BE2C (cell line): Measurements from ENCODE around the gene CREG2.

ENCODE experiments used
- DNase-seq: peaks from one replicate; pipeline ENCODE4 v3.0.0-alpha.2; 2020
- H3K27me3 ChIP-seq: fragments of 250-450 bp; sonication (Bioruptor Pico); 2 replicates; pipeline ENCODE4 v1.5.1; 2020; ENCODE audit warnings: mild to moderate bottlenecking
- H3K36me3 ChIP-seq: fragments of 250-450 bp; sonication (Bioruptor Pico); 2 replicates; pipeline ENCODE4 v1.5.1; 2020; ENCODE audit warnings: mild to moderate bottlenecking
- H3K4me1 ChIP-seq: fragments of 250-450 bp; sonication (Bioruptor Pico); 2 replicates; pipeline ENCODE4 v1.5.1; 2020
- H3K4me3 ChIP-seq: 2 replicates; pipeline ENCODE4 v1.5.1; 2011; ENCODE audit warnings: low read depth, low read length
- H3K9me3 ChIP-seq: fragments of 250-450 bp; sonication (Bioruptor Pico); 2 replicates; pipeline ENCODE4 v1.5.1; 2020
- CTCF ChIP-seq: IDR thresholded peaks from 2 replicates; pipeline ENCODE4 v1.5.1; 2012; ENCODE audit warnings: mild to moderate bottlenecking, low read depth, low read length

The CREG2 gene

DNA sequence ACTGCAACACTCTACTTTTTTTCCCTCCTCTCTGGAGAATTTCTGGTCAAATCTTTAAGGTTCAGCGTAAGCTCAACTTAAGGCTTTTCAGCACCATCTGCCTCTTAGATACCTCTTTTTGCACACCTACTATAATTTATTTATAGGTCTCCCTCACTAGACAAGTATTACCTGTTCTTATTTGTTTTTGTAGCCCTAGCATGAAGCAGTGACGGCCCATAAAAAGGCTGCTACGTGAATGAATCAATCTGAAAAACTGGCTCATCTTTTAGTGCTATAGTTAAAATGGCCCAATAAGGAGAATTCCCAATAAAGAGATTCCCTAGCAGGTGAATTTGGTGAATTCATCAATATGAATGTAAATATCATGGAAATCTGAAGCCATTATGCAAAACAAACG is 85.3 kb downstream of the CREG2 start:
- no peaks in the 10 kb centered on the region; the same call in 1 of the 2 replicates for H3K4me1 ChIP-seq
- no peak overlapping the region for H3K4me3 ChIP-seq
- H3K27me3 ChIP-seq, result no peaks in the 10 kb centered on the region
- H3K9me3 ChIP-seq, result no peaks in the 10 kb centered on the region
- no peak for DNase-seq
- no peaks in the 10 kb centered on the region; the same call in 1 of the 2 replicates for H3K36me3 ChIP-seq
- no peak for TF ChIP-seq CTCF

DNA sequence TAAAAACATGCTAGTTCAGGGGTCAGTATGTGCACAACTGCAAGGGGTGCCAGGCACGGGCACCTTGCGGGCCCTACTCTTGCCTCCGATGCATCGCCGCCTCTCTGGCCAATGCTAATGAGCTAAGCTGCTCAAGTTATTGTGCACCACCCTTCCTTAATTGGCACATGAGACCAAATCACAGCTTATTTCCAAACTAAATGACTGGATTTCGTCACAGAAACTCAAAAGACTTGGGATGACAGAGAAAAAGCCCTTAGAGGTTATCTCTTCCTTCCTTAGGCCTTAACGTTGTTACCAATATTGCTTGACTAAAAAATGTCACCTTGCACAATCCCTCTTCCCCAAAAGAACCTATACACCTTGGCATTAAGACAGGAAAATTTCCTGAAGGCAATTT is 86.5 kb downstream of the CREG2 start:
- no peak for TF ChIP-seq CTCF
- H3K4me3 ChIP-seq, result no peak overlapping the region
- DNase-seq, result no peak
- no peaks in the 10 kb centered on the region; the same call in 1 of the 2 replicates for H3K36me3 ChIP-seq
- H3K4me1 ChIP-seq, result no peaks in the 10 kb centered on the region
- H3K27me3 ChIP-seq, result no peaks in the 10 kb centered on the region
- no peaks in the 10 kb centered on the region for H3K9me3 ChIP-seq

DNA sequence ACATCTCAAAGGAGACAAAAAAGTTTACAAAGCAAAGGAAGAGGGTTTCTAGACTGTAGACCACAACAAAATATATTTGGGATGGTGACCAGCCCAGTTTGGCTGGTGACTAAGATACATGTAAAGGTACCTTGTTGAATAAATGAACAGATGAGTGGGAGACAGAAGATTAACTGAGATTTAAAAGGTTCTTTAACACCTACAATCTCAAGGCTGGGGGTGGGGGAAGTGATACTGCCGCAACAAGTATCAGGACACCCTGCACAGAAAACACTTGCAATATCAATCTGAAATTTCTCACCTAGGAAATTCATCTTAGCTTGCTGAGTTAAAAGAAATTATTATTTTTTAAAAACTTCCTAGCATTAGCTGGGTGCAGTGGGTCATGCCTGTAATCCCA is 87.1 kb downstream of the CREG2 start:
- no peak for TF ChIP-seq CTCF
- Histone ChIP-seq H3K4me3 (no peak overlapping the region), H3K4me1 (no peaks in the 10 kb centered on the region), H3K27me3 (no peaks in the 10 kb centered on the region), H3K36me3 (no peaks in the 10 kb centered on the region; the same call in 1 of the 2 replicates), H3K9me3 (no peaks in the 10 kb centered on the region)
- no peak for DNase-seq

GRCh38 chr2:101299604-101300003 is 87.7 kb downstream of the CREG2 start:
- H3K36me3 ChIP-seq, result no peaks in the 10 kb centered on the region; the same call in 1 of the 2 replicates
- no peaks in the 10 kb centered on the region for H3K9me3 ChIP-seq
- H3K4me1 ChIP-seq, result no peaks in the 10 kb centered on the region
- no peaks in the 10 kb centered on the region for H3K27me3 ChIP-seq
- no peak for DNase-seq
- no peak for TF ChIP-seq CTCF
- H3K4me3 ChIP-seq, result no peak overlapping the region

DNA sequence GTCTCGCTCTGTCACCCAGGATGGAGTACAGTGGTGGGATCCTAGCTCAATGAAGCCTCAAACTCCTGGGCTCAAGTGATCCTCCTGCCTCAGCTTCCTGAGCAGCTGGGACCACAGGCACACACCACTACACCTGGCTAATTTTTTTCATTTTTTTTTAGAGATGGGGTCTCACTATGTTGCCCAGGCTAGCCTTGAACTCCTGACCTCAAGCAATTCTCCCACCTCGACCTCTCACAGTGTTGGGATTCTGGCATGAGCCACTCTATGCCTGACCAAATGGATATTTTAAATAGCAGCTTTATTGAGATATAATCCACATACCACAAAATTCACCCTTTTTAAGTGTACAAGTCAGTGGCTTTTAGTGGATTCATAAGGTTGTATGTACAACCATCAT is 89.9 kb downstream of the CREG2 start:
- no peaks in the 10 kb centered on the region for H3K27me3 ChIP-seq
- no peaks in the 10 kb centered on the region for H3K9me3 ChIP-seq
- no peaks in the 10 kb centered on the region for H3K36me3 ChIP-seq
- no peak for DNase-seq
- no peaks in the 10 kb centered on the region for H3K4me1 ChIP-seq
- no peak overlapping the region for H3K4me3 ChIP-seq
- TF ChIP-seq CTCF, result no peak

DNA sequence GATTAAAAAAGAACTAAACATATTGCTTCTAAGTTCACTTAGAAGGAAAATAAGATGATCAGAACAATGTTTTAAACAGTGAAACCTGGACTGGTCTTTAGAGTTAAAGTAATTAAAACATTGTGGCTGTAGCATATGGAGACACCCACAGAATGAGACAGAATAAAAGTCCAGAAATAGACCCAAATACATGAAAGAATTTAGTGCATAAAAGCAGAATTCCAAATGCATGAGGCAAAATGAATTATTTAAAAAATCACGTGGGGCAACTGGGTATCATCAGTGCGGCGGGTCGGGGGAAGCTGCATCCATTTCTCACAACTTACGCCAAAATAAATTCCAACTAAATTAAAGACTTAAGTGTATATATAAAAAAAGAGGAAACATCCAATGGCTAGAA is 90.9 kb downstream of the CREG2 start:
- Histone ChIP-seq H3K36me3 (no peaks in the 10 kb centered on the region), H3K4me3 (no peak overlapping the region), H3K27me3 (no peaks in the 10 kb centered on the region), H3K4me1 (no peaks in the 10 kb centered on the region), H3K9me3 (no peaks in the 10 kb centered on the region)
- DNase-seq, result no peak
- TF ChIP-seq CTCF, result no peak
